Stromal cell of bone marrow (primary cell): ENCODE measurements around the gene PWP2.
"Not testable (repeated sequence)": the region's sequence is repeated elsewhere in the genome, so short reads cannot be mapped to it uniquely, and the experiment has no call there.

Source experiments
- DNase-seq: peaks from one replicate; pipeline ENCODE4 v3.0.0-alpha.2; 2012; ENCODE audit warnings: low read depth

PWP2 gene

GRCh38 chr21:44107026-44107501, at the start of gene PWP2:
TSS of gene PWP2 (plus strand) at chr21:44107399. CDS start at chr21:44107417, 18 bp downstream.
- not testable (repeated sequence) for DNase-seq

- no peak for DNase-seq
Observed at GRCh38 chr21:44057960-44058651, 49.1 kb upstream of the PWP2 start.

- no peak for DNase-seq
Observed at GRCh38 chr21:44058652-44058964, 48.6 kb upstream of the PWP2 start.

GRCh38 chr21:44058981-44059380, 48.2 kb upstream of the PWP2 start:
- DNase-seq, result no peak

- DNase-seq, result no peak
Observed at GRCh38 chr21:44059710-44060109, 47.5 kb upstream of the PWP2 start.

GRCh38 chr21:44062380-44062779, 44.8 kb upstream of the PWP2 start:
- DNase-seq, result no peak

GRCh38 chr21:44063151-44063912, 43.9 kb upstream of the PWP2 start:
- no peak for DNase-seq

- DNase-seq, result no peak
Observed at GRCh38 chr21:44064852-44065403, 42.3 kb upstream of the PWP2 start.

GRCh38 chr21:44065428-44065827, 41.8 kb upstream of the PWP2 start:
- no peak for DNase-seq

GRCh38 chr21:44066116-44066515, 41.1 kb upstream of the PWP2 start:
- no peak for DNase-seq

GRCh38 chr21:44067011-44067839, 40.0 kb upstream of the PWP2 start:
- no peak for DNase-seq

- DNase-seq, result no peak
Observed at GRCh38 chr21:44070391-44070790, 36.8 kb upstream of the PWP2 start.

GRCh38 chr21:44071359-44072104, 35.7 kb upstream of the PWP2 start:
- DNase-seq, result no peak

GRCh38 chr21:44072111-44072510, 35.1 kb upstream of the PWP2 start:
- DNase-seq, result no peak

GRCh38 chr21:44074315-44074958, 32.8 kb upstream of the PWP2 start:
- DNase-seq, result no peak

- DNase-seq, result no peak
Observed at GRCh38 chr21:44076316-44076715, 30.9 kb upstream of the PWP2 start.

GRCh38 chr21:44078411-44078981, 28.7 kb upstream of the PWP2 start:
- DNase-seq, result no peak

- DNase-seq, result no peak
Observed at GRCh38 chr21:44079446-44079845, 27.8 kb upstream of the PWP2 start.

- no peak for DNase-seq
Observed at GRCh38 chr21:44079846-44080245, 27.4 kb upstream of the PWP2 start.

GRCh38 chr21:44082648-44083440, 24.4 kb upstream of the PWP2 start:
- no peak for DNase-seq
